ENCODE data around the gene SETBP1.

SETBP1 gene

DNA sequence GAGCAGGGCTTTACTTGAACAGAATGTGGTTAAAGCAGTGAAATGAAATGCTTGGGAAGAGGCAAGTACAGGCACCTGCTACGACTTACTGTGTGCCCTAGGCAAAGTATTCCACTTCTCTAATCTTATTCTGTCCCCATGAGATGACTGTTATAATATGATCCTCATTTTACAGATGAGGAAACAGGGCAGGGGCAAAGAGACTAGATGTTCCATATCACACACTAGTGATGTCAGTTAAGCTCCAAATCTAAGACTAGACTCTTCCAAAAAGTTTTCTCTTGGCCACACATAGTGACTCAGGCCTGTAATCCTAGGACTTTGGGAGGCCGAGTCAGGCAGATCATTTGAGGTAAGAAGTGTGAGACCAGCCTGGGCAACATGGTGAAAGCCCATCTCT is 235.0 kb downstream of the SETBP1 start:
- no peaks in the 10 kb centered on the region for H3K4me1 ChIP-seq (ENCODE audit: insufficient read depth, low read length, severe bottlenecking)
- TF ChIP-seq, protein P1, sequence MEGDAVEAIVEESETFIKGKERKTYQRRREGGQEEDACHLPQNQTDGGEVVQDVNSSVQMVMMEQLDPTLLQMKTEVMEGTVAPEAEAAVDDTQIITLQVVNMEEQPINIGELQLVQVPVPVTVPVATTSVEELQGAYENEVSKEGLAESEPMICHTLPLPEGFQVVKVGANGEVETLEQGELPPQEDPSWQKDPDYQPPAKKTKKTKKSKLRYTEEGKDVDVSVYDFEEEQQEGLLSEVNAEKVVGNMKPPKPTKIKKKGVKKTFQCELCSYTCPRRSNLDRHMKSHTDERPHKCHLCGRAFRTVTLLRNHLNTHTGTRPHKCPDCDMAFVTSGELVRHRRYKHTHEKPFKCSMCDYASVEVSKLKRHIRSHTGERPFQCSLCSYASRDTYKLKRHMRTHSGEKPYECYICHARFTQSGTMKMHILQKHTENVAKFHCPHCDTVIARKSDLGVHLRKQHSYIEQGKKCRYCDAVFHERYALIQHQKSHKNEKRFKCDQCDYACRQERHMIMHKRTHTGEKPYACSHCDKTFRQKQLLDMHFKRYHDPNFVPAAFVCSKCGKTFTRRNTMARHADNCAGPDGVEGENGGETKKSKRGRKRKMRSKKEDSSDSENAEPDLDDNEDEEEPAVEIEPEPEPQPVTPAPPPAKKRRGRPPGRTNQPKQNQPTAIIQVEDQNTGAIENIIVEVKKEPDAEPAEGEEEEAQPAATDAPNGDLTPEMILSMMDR (IDR thresholded peaks at IDR 0.05; ENCODE audit: low read length) = no peak
- TF ChIP-seq EZH2 (IDR thresholded peaks at IDR 0.05; ENCODE audit: borderline replicate concordance, low read length) = no peak
- no peaks in the 10 kb centered on the region for H3K79me2 ChIP-seq (ENCODE audit: insufficient read depth, low read length)
- H3K9me2 ChIP-seq (ENCODE audit: low read depth, low read length) = no peaks in the 10 kb centered on the region
- no peak overlapping the region for H3K27ac ChIP-seq (ENCODE audit: low read depth, low read length, poor library complexity, severe bottlenecking)
- no peak overlapping the region for H3K9ac ChIP-seq (ENCODE audit: low read length)
- no peaks in the 10 kb centered on the region for H3K36me3 ChIP-seq (ENCODE audit: insufficient read depth, low read length)
- no peaks in the 10 kb centered on the region for H3K9me3 ChIP-seq (ENCODE audit: low read length)
- H3K4me3 ChIP-seq (ENCODE audit: low read depth, low read length, poor library complexity, severe bottlenecking) = no peak overlapping the region
- no peaks in the 10 kb centered on the region for H3F3A ChIP-seq (ENCODE audit: insufficient read depth, low read length)
- no peak overlapping the region for H3K4me2 ChIP-seq (ENCODE audit: low read length)
- H4K20me1 ChIP-seq (ENCODE audit: insufficient read depth, low read length) = no peaks in the 10 kb centered on the region
- no peaks in the 10 kb centered on the region for H3K27me3 ChIP-seq (ENCODE audit: insufficient read depth, low read length)
- H2AFZ ChIP-seq (ENCODE audit: low read length) = no peak overlapping the region

- H3K27ac ChIP-seq (ENCODE audit: low read depth, low read length, poor library complexity, severe bottlenecking) = no peak overlapping the region
- H3K4me3 ChIP-seq (ENCODE audit: low read depth, low read length, poor library complexity, severe bottlenecking) = no peak overlapping the region
- H4K20me1 ChIP-seq (ENCODE audit: insufficient read depth, low read length) = no peaks in the 10 kb centered on the region
- no peaks in the 10 kb centered on the region for H3K9me2 ChIP-seq (ENCODE audit: low read depth, low read length)
- no peaks in the 10 kb centered on the region for H3K9me3 ChIP-seq (ENCODE audit: low read length)
- no peak overlapping the region for H2AFZ ChIP-seq (ENCODE audit: low read length)
- no peak overlapping the region for H3K4me2 ChIP-seq (ENCODE audit: low read length)
- TF ChIP-seq, protein P1 (IDR thresholded peaks at IDR 0.05; ENCODE audit: low read length) = no peak
- no peak for TF ChIP-seq EZH2 (IDR thresholded peaks at IDR 0.05; ENCODE audit: borderline replicate concordance, low read length)
- no peaks in the 10 kb centered on the region for H3F3A ChIP-seq (ENCODE audit: insufficient read depth, low read length)
- no peaks in the 10 kb centered on the region for H3K4me1 ChIP-seq (ENCODE audit: insufficient read depth, low read length, severe bottlenecking)
- no peaks in the 10 kb centered on the region for H3K27me3 ChIP-seq (ENCODE audit: insufficient read depth, low read length)
- no peaks in the 10 kb centered on the region for H3K36me3 ChIP-seq (ENCODE audit: insufficient read depth, low read length)
- H3K79me2 ChIP-seq (ENCODE audit: insufficient read depth, low read length) = no peaks in the 10 kb centered on the region
- no peak overlapping the region for H3K9ac ChIP-seq (ENCODE audit: low read length)
Measured at GRCh38 chr18:44916429-44917207, 235.9 kb downstream of the SETBP1 start.

GRCh38 chr18:44917216-44918141 is 236.8 kb downstream of the SETBP1 start:
- no peaks in the 10 kb centered on the region for H3K27me3 ChIP-seq (ENCODE audit: insufficient read depth, low read length)
- no peak overlapping the region for H3K4me2 ChIP-seq (ENCODE audit: low read length)
- no peaks in the 10 kb centered on the region for H3K9me3 ChIP-seq (ENCODE audit: low read length)
- no peaks in the 10 kb centered on the region for H3K4me1 ChIP-seq (ENCODE audit: insufficient read depth, low read length, severe bottlenecking)
- no peaks in the 10 kb centered on the region for H4K20me1 ChIP-seq (ENCODE audit: insufficient read depth, low read length)
- TF ChIP-seq EZH2 (IDR thresholded peaks at IDR 0.05; ENCODE audit: borderline replicate concordance, low read length) = no peak
- TF ChIP-seq, protein P1 (IDR thresholded peaks at IDR 0.05; ENCODE audit: low read length) = no peak
- no peak overlapping the region for H2AFZ ChIP-seq (ENCODE audit: low read length)
- no peak overlapping the region for H3K27ac ChIP-seq (ENCODE audit: low read depth, low read length, poor library complexity, severe bottlenecking)
- no peak overlapping the region for H3K4me3 ChIP-seq (ENCODE audit: low read depth, low read length, poor library complexity, severe bottlenecking)
- no peaks in the 10 kb centered on the region for H3K79me2 ChIP-seq (ENCODE audit: insufficient read depth, low read length)
- H3K9me2 ChIP-seq (ENCODE audit: low read depth, low read length) = no peaks in the 10 kb centered on the region
- no peaks in the 10 kb centered on the region for H3K36me3 ChIP-seq (ENCODE audit: insufficient read depth, low read length)
- H3F3A ChIP-seq (ENCODE audit: insufficient read depth, low read length) = no peaks in the 10 kb centered on the region
- no peak overlapping the region for H3K9ac ChIP-seq (ENCODE audit: low read length)
